H7 (cell line): ENCODE results near the gene ADISSP. TPM values are rescaled to one million over a fixed set of nuclear protein-coding genes. Genes with fewer than 3 reads are reported as not detected.

Source experiments
- total RNA-seq: library from RNA; depleted of rRNA; stranded (reverse); fragments of >200 nt; shearing (Covaris generic); gene quantifications from 2 replicates; pipeline ENCODE4 v1.2.3, GENCODE V29; 2014; rRNA removed

The ADISSP gene
- total RNA-seq, 1 experiment from 2014 or later = 107 TPM

Other genes with a start within 250 kb of the ADISSP start
- not detected in 2 replicates for gene GFRA4, start 104.4 kb downstream of the ADISSP start, total RNA-seq
- 3.3 and 5.5 TPM in 2 replicates for gene ADAM33, start 85.7 kb downstream of the ADISSP start, total RNA-seq
- not detected in 2 replicates for gene SIGLEC1, start 55.2 kb downstream of the ADISSP start, total RNA-seq
- 0.97 and 2.4 TPM in 2 replicates for gene HSPA12B, start 35.1 kb downstream of the ADISSP start, total RNA-seq
- 0.11 and 0.94 TPM in 2 replicates for gene SPEF1, start 13.7 kb upstream of the ADISSP start, total RNA-seq
- gene CENPB, start 19.0 kb upstream of the ADISSP start, total RNA-seq = 57.7 and 74.5 TPM in 2 replicates
- 30.7 and 32.6 TPM in 2 replicates for gene CDC25B, start 28.6 kb upstream of the ADISSP start, total RNA-seq
- 3.1 and 4.4 TPM in 2 replicates for gene AP5S1, start 52.8 kb upstream of the ADISSP start, total RNA-seq
- gene MAVS, start 79.1 kb upstream of the ADISSP start, total RNA-seq = 10.6 and 11.9 TPM in 2 replicates
- 46.8 and 61.5 TPM in 2 replicates for gene PANK2, start 121.6 kb upstream of the ADISSP start, total RNA-seq
- 11.5 and 14.2 TPM in 2 replicates for gene RNF24, start 247.8 kb upstream of the ADISSP start, total RNA-seq